ENCODE measurements around the gene VPS13A. TPM values are rescaled to one million over a fixed set of nuclear protein-coding genes. Genes with fewer than 3 reads are reported as not detected.
A peak's percentile ranks its signal among the peaks of the same experiment; 100 is the strongest.

VPS13A gene
- polyA plus RNA-seq (ENCODE audit: insufficient read length in 3 of 3): 10 to 100 TPM; 28.8 to 42.1 (median 40.7) TPM
- long read RNA-seq, donor 1, partial matches to known transcripts: 0 of 1 reads
- long read RNA-seq, donor 1, other reads (novel, unspliced or antisense): 0 of 1 reads
- long read RNA-seq, donor 2, partial matches to known transcripts: 0 of 1 reads
- long read RNA-seq, donor 2, other reads (novel, unspliced or antisense): 0 of 1 reads
- long read RNA-seq, donor 3, partial matches to known transcripts: 0 of 2 reads
- long read RNA-seq, donor 3, other reads (novel, unspliced or antisense): 0 of 2 reads
- long read RNA-seq, donor 4, full-length matches to known transcripts: 2 of 2 reads
- long read RNA-seq, donor 4, partial matches to known transcripts: 0 of 2 reads
- long read RNA-seq, donor 4, other reads (novel, unspliced or antisense): 0 of 2 reads
- long read RNA-seq, donor 5, partial matches to known transcripts: 5 of 5 reads
- long read RNA-seq, donor 5, other reads (novel, unspliced or antisense): 0 of 5 reads
- long read RNA-seq, donor 6, partial matches to known transcripts: 0 of 3 reads
- long read RNA-seq, donor 6, other reads (novel, unspliced or antisense): 0 of 3 reads
- long read RNA-seq, donor 7, partial matches to known transcripts: 0 of 3 reads
- long read RNA-seq, donor 7, other reads (novel, unspliced or antisense): 0 of 3 reads
- long read RNA-seq, donor 8, partial matches to known transcripts: 0 of 1 reads
- long read RNA-seq, donor 8, other reads (novel, unspliced or antisense): 0 of 1 reads
- long read RNA-seq, donor 9, partial matches to known transcripts: 0 of 1 reads
- long read RNA-seq, donor 9, other reads (novel, unspliced or antisense): 0 of 1 reads
- long read RNA-seq, donor 10, transcript VPS13A-211 (5 exons, 1,155 nt): major isoform, 7 of 7 reads
- long read RNA-seq, donor 10, partial matches to known transcripts: 0 of 7 reads
- long read RNA-seq, donor 10, other reads (novel, unspliced or antisense): 0 of 7 reads
- long read RNA-seq, donor 11: 0 reads
- long read RNA-seq, donor 12, transcript VPS13A-211 (5 exons, 1,155 nt): major isoform, 20 of 20 reads
- long read RNA-seq, donor 12, partial matches to known transcripts: 0 of 20 reads
- long read RNA-seq, donor 12, other reads (novel, unspliced or antisense): 0 of 20 reads
- long read RNA-seq, donor 13, partial matches to known transcripts: 11 of 12 reads
- long read RNA-seq, donor 13, other reads (novel, unspliced or antisense): 0 of 12 reads
- long read RNA-seq, donor 14: 0 reads
- long read RNA-seq, donor 15, transcript VPS13A-211 (5 exons, 1,155 nt): major isoform, 8 of 8 reads
- long read RNA-seq, donor 15, partial matches to known transcripts: 0 of 8 reads
- long read RNA-seq, donor 15, other reads (novel, unspliced or antisense): 0 of 8 reads
- long read RNA-seq, donor 16, partial matches to known transcripts: 0 of 1 reads
- long read RNA-seq, donor 16, other reads (novel, unspliced or antisense): 0 of 1 reads

DNA sequence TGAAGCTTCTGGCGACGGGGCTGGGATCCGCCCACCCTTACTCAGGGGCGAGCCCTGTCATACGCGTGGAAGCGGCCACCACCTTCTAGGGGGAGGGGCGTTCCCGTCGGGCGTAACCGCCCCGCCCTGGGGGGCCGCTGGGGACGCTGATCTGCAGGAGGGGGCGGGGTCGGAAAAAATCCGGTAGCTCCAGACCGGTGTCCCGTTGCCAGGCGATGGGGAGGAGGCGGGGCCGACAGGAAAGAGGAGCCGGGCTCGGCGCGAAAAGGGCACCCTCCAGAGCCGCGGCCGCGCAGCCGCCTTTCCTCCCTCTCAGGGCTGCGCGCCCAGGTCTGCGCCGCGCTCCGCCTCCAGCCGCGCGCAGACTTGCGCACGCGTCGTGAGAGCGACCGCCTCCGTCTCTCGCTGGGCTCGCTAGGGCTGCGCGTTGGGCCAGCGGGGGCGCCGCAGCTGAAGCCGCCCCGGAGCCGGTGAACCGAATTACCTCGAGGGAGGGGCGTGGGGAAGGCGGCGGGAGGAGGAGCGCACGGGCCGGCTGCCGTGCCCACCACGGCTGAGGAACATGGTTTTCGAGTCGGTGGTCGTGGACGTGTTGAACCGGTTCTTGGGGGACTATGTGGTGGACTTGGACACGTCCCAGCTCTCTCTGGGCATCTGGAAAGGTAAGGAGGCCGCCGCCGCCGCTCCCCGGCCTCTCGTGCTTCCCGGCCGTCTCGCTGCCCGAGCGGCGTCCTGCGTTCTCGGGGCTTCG, at the start of gene VPS13A:
TSS of gene VPS13A (plus strand) at position 392 of the 751 bp plus-strand sequence. CDS start at position 563, 171 bp downstream.
- DNase-seq: peak; percentile 92

DNA sequence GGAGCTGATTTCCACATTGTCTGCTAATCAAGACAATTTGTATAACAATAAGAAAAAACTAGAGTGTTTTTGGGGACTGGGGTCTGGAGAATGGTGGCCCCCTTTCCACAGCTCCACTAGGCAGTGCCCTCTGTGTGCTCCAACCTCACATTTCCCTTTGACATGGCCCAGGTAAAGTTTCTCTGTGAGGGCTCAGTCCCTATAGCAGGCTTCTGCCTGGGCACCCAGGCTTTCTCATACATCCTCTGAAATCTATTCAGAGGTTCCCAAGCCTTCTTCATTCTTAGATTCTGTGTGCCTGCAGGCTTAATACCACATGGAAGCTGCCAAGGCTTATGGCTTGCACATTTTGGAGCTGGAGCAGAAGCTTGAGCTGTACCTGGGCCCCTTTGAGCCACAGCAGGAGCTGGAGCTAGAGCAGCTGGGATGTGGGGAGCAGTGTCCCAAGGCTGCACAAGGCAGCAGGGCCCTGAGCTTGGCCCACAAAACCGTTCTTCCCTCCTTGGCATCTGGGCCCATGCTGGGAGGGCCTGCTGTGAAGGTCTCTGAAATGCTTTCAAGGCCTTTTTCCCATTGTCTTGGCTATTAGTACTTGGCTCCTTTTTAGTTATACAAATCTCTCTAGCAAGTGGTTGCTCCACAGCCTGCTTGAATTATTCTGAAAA, 49.1 kb upstream of the VPS13A start:
- DNase-seq: no peak

DNA sequence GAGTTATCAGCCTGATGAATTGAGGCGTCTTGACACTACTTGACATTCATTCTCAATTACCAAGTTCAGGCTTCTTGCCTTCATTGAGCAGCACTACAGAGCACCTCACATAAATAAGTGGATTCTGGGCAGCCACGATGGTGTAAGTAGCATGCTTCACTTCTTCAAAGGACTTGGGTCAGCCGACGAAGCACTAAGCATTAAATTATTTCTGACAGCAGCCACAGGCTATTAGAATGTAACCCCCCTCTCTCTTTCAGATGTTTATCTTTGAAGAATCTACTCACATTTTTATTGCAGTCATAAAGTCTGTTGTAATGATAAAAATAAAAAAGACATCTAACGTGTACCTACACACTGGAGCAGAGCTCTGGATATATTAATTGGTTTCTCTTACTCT, 45.9 kb upstream of the VPS13A start:
- DNase-seq: peak; percentile 47

DNA sequence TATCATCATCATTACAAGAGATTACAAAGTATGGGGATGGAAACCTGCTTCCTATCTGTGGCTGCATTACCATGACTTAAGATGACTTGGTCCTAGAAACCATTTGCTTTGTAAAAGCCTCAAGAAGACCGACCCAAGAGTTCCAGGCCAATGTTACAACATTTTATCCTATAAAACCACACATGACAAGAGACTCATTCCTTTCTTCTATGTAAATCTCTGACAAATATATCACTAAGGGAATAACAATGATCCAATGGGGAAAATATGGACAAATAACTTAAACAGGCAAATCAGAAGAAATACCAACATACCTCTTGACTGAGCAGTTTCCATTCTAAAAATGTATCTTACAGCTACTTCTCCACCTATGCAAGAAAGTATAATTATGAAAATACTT, 44.3 kb upstream of the VPS13A start:
- no peak for DNase-seq

DNA sequence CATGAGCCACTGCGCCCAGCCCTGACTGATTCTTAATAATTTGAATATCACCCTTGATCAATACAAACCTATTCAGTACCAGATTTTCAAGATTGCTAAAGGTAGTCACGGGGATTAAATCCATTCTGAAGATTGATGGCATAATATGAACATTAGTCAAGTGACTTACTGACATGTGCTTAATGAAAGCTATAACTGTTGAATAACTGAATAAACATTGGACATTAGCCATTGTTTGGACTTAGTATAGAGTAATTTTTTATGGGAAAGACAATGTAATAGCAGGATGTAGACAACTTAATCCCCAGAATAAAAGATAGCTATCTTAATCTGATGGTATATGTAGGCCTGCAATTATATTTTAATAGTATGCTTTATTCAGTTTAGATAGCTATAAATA, 35.0 kb upstream of the VPS13A start:
- no peak for DNase-seq

DNA sequence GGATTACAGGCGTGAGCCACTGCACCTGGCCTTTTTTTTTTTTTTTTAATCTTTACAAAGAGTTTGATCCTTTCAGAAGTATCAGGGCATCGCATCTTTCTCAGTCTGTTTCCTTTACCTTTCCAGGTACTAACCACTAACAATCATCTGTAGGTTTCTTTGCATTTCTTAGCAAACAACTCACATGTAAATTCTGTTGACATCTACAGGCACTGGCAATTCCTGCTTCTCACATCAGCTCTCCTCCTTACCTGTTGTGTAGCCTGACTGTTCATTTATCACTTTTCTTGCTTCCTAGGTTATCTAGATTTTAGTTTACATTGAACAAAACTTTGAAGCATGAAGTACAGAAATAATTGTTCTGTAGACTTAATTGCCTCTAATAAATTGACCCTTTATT, 27.5 kb upstream of the VPS13A start:
- no peak for DNase-seq

DNA sequence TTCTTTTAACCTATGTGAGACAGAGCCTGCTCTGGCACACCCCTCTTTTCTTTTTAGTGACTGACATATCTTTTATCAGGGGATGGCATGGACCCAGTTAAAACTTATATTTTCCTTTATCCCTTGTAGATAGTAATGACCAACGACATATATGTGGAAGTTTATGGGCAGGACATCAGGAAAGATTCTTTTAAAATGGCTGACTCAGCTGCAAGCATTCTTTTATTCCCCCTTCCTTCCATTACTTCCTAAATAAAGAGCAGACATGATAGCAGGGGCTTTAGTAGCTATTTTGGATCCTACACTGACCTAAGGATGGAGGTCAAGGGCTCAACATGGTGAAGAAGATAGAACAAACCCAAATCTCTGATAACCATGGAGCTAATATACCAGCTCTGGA, 25.0 kb upstream of the VPS13A start:
- DNase-seq: no peak

DNA sequence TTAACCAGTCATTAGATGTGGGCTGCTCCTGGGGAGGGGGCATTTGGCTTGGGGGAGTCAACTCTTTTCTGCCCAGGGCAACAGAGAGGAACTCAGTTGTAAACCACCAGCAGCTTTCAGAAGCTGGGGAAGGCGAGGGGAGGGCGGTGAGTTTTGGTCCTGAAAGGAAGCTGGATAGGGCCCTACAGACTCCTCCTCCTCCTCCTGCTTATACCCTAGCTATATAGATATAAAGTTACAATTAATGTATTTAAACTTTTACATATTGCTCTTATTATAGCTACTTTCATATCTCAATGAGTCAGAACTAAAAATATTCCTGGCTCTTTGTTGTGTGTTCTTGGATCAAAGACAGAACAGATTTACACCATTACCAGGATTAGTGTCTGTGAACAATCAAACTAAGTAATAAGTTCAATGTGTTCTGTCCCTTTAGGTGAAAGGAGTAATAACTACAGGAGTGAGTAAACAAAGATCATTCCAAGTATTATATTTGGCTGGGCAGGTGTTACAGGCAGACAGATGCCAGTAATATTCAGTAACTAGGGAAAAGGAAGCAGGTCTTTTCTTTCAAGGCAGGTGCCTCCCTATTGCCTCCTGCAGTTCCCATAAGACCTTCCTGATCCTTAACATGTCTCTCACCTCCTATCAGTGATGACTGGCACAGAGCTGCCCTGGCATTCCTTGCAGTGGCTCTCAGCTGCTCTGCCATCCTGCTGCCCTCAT, 20.5 kb upstream of the VPS13A start:
- DNase-seq: no peak

DNA sequence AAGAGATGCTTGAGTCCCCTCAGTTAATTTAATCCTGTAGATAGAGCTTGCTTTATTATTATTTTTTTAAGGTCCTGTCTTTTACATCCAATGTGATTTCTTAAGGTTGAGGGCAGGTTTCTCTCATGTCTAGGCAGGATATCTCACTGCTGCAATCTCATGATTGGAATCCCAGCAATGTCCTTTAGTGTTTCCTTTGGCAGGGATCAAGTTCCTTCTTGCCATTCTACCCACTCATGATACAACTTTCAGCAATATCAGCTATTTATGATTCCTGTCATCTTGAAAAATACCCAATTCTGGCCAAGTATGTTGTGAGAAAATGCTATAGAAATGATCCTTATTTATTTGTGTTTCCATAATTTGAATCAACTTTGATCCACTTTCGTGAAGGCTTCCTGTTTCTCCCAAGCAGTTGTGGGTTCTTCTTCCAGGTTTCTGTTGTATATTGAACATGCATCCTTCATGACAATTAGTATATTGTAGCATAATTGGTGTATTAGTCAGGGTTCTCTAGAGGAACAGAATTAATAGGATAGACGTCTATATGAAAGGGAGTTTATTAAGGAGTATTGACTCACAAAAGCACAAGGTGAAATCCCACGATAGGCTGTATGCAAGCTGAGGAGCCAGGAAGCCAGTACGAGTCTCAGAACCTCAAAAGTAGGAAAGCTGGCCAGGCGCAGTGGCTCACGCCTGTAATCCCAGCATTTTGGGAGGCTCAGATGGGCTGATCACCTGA, 18.4 kb upstream of the VPS13A start:
- no peak for DNase-seq

DNA sequence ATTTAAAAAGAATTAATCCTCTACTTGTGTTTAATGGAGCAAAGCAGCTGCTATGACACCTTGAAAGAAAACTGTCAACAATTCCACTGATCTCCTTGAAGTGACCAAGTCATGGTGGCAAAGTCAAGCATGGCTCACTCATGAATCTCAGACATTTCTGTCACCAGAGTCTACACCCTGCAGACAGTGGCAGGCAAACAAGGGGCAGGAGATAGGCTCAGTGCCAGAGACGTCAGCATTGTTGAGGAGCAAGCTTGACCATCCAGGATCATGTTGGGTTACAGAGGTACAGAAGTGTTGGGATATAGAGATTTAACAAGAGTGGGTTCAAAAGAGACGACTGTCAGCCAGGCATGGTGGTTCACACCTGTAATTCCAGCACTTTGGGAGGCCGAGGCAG, 16.1 kb upstream of the VPS13A start:
- no peak for DNase-seq

DNA sequence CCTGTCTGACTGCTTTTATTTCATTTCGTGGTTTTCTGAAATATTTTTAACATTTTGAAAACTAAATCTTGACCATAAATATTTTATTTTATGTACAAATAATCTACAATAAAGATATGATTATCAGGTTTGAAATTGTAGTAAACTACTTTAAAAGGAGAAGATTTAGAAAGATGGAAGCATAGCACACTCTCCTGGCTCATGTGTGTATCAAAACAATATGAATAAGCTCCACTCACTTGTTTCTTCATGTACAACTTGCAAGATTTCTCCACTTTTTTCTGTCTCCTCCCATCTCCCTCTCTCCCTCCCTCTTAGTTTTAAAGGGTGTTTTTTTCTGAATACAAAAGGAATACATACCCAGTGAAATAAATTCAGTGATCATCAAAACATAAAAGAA, 15.4 kb upstream of the VPS13A start:
- DNase-seq: no peak

DNA sequence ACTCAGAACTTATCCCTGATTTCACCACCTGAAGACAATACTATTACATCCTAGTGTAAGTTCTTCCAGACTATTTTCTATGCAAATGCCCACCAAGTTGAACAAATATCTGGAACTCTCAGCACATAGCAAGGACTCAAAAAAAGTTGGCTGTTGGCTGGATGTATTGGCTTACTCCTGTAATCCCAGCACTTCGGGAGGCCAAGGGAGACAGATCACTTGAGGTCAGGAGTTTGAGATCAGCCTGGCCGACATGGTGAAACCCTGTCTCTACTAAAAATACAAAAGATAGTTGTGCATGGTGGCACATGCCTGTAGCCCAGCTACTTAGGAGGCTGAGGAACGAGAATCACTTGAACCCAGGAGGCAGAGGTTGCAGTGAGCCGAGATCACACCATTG, 15.0 kb upstream of the VPS13A start:
- no peak for DNase-seq

DNA sequence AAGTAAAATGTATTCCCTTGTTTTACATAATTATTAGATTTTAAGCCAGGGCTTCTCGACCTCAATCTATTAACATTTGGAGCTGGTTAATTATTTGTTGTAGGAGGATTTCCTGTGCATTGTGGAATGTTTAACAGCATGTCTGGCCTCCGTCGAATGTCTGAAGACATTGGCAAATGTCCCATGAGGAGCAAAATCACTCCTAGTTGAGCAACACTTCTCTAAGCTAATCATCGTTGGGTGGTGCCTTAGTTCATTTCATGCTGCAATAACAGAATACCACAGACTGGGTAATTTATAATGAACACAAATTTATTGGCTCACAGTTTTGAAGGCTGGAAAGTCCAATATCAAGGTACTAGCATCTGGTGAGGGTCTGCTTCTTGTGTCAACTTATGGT, 13.4 kb upstream of the VPS13A start:
- no peak for DNase-seq

DNA sequence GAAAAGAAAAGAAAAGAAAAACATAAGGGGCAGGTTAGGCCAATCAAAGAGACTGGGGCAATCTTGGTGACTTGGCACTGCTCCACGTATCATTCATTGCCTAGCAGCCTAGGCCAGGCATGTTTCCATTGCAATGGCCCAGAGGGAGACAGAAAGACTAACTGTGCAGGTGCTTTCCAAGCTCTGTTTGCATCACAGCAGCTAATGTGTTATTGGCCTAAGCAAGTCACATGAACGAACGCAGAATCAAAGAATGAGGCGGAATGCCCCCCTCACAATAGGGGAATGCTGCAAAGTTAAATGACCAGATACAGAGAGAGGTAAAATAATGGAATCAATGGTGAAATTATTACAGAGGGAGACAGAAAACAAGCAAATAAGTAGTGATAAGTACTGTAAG, 11.1 kb upstream of the VPS13A start:
- no peak for DNase-seq

DNA sequence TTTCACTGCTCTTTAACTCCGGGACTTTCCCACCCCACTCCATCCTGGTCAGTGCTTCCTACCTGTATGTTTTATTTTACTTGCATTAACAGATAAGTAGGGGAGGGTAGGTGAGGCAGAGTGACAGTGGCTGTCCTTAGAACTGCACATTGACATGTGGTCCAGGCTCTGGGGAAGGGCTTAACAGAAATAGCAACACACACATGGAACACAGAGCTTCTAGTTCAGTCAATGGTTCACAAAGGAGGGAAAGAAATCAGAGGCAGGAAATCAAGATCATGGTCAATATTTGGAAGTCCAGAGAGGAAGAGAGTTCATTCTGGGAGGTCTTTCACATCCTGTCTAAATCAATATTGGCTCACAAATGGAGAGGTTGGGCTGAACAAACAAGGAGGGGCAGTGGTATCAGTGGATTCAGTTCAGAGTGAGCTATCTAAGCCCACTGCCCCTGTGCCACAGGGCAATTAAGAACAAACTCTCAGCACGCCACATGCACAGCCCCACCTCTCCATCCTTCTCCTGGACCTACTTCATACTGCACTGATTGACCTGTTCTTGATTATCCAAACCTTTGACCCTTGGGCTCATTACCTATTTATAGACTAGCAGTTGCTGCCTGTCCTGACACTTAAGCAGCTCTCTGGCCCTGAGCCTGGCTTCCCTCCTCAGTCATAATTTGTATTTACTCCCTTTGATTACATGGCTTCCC, 6.2 kb upstream of the VPS13A start:
- DNase-seq: no peak

DNA sequence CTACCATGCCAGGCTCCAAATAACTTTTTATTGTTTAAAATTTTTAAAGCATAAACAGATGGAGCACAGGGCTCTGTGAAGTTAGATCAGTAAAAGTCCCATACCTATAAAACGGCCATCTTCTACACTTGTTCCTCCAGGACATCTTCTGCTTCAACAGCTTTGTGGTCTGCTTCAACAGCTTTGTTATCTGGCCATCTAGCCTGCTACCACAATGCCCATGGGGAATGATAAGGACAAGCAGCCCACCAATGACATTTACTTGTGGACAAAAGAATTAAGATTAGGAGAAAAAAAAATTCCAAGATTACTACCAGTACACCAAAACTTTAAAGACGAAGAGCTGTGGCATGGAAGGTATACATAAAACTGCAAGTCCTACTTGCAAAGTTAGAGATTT, 2.2 kb upstream of the VPS13A start:
- no peak for DNase-seq

DNA sequence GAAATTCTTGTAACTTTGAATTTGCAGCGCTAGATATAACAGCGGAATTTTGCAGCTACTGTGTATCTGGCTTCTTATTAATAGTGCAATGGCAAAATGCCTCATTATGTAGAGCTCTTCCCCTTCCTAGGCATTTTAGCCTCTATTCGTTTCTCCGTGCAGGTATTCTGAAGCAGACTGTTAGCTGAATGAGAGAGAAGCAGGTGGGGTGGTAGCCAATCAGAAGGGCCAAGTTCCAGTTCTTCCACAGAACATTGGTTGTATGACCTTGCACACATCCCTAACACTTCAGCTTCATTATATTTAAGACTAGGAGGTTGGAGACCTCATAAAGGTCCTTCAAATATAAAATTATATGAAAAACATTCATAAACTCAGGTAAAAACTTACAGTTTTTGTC, 1.2 kb upstream of the VPS13A start:
- no peak for DNase-seq

DNA sequence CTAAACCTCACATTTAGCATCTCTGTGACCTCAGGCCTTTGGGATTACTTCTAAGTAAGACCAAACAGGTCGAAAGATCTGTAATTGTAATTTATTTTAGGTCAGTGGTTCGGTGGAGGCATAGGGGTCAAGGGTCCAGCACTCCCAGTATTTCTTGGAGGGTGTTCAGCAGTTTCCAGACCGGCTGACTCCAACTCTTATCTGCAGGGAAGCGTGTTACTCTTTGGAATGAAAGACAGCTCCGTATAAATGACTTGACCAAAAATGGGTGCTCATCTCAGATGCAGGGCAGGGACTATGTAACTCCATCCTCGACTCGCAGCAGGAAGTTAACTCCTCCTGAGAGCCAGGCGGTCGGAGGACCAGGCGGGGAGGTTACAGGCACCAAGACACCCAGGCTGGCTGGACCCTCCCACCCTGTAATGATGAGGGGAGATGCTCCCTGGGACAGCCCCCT, 620 bp upstream of the VPS13A start:
- no peak for DNase-seq
